Activated CD4-positive, alpha-beta T cell treated with anti-CD3 and anti-CD28 coated beads, Interleukin-2, amount 50 U/mL, for 16 hours (primary cell): ENCODE results near the gene SERINC1.

ENCODE experiments used
- DNase-seq: peaks from one replicate; pipeline ENCODE4 v3.0.0-alpha.2; 2020

Gene SERINC1

GRCh38 chr6:122431780-122432179 lies 39.8 kb downstream of the SERINC1 start:
- DNase-seq: no peak

DNA sequence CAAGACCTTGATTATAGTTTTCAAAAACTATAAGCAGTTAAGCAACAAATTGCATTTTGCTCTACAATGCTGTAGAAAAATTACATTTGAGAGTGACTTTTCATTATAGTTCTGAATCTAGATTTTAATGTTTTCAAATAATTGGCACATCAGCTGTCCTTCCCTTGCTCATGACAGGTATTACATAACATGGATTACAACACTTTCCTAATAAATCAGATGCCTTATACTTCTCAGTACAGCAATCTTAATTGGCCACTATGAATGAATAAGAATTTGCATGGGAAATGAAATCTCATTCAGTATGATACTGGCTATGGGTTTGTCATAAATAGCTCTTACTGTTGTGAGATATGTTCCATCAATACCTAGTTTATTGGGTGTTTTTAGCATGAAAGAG lies 42.3 kb downstream of the SERINC1 start:
- no peak for DNase-seq

DNA sequence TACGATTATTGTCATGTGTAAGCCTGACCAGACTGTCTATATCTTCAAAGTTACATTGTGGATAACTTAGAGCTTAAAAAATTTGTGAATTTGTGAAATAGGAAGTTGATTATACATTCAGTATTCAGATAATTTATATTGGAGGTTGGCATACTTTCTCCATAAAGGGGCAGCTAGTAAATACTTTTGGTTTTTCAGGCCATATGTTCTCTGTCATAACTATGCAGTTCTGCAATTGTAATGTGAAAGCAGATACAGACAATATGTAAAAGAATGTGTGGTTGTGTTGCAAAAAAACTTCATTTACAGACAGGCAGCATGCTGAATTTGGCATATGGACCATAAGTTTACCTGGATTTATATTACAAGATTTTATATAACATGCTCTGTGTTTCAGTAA lies 42.8 kb downstream of the SERINC1 start:
- DNase-seq: no peak

- DNase-seq: peak; percentile 6
These were observed 45.0 kb downstream of the SERINC1 start for GRCh38 chr6:122426597-122426996.

DNA sequence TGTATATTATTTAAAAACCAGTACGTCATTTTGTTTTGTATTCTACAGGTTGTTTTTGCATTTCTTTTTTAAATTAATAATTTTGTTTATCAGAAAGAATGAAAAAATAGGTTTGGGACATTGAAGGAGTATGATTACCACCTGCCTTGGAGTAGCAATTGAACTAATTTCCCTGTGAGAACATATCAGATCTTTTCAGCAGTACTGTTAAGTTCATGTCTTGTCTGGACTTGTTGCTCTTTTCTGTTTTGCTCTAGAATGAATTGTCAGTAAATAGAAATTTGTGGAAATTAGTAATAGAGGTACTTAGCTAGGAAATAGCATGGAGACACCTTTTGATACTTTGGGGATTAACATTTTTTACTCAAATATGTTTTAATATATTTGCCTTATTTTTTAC lies 47.9 kb downstream of the SERINC1 start:
- no peak for DNase-seq

DNA sequence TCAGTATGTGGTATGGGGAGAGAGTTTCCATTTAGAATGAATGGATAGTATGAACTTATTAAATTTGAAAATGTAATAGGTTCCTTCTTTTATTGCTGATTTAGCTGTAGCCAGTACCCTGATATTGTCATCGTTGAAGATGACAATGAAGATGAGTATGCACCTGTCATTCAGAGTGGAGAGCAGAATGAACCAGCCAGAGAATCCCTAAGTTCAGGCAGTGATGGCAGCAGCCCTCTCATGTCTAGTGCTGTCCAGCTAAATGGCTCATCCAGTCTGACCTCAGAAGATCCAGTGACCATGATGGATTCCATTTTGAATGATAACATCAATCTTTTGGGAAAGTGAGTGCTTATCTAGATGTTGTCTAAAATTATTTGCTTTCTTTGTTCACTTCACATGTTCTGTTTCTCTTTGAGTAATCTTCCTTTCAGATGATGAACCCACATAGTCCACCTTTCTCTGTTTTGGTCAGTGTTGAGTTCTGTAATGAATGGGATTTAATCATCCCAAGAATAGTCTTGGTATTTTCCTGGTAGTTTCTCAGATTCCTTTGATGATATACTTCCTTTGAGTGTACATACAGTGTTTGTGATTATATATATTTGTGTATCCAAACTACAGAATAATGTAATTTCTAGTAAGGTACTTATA lies 48.9 kb downstream of the SERINC1 start:
- DNase-seq: peak; percentile 83

- no peak for DNase-seq
These were observed 49.6 kb downstream of the SERINC1 start for GRCh38 chr6:122422003-122422402.

- no peak for DNase-seq
These were observed 54.8 kb downstream of the SERINC1 start for GRCh38 chr6:122416825-122417224.

GRCh38 chr6:122412001-122412400 lies 59.6 kb downstream of the SERINC1 start:
- no peak for DNase-seq

DNA sequence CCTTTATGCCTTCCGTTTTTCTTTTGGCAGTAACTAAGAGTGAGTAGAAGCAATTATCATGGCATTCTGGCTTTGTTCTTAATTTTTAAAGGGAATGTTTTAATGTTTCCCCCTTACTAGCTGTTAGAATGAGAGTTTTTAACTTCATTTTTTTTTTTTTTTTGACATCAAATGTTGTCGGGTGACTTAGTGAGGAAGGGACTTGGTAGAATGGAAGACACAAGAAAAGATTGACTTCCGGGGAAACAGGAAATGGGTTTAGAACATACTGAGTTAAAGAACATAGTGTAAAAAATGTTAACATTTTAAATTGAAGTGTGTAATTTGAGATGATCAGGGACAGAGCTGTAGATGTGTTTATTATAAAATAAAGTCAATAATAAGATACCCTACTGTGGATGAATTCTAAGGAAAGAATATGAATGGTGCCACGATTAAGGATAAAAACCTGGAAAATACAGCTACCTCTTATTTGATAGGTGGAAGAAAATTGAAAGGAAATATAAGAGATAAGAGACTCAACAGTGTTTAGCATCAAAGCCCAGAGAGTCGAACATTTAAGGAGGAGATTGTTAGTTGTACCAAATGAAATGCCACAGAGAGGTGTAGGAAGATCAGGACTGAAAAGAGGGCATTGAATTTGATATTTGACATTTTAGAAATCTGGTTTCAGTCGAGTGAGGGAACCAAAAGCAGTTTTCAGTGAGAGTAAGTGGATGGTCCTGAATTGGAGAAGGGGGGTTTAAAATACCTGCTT lies 62.7 kb downstream of the SERINC1 start:
- DNase-seq: no peak

GRCh38 chr6:122408240-122408639 lies 63.4 kb downstream of the SERINC1 start:
- no peak for DNase-seq

GRCh38 chr6:122407712-122408111 lies 63.9 kb downstream of the SERINC1 start:
- DNase-seq: no peak

- DNase-seq: no peak
These were observed 65.4 kb downstream of the SERINC1 start for GRCh38 chr6:122406187-122406586.

DNA sequence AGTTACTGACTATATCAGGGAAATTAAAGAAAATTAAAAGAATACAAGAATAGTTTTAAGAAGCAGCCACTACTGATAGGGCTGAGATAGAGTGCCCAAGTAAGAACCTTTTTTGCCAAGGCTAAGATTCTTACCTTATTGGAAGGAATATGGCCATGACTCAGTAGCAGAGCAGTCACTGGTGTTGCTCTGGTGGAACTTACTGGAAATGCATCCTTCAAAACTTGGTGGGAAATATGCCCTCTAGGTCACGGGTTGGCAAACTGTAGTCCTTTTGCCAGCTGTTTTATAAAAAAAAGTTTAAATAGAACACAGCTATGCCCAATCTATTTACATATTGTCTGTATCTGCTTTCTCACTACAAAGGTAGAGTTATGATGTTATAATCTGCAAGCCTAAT lies 66.2 kb downstream of the SERINC1 start:
- no peak for DNase-seq

GRCh38 chr6:122404444-122404843 lies 67.2 kb downstream of the SERINC1 start:
- no peak for DNase-seq

- DNase-seq: no peak
These were observed 70.5 kb downstream of the SERINC1 start for GRCh38 chr6:122401104-122401503.

DNA sequence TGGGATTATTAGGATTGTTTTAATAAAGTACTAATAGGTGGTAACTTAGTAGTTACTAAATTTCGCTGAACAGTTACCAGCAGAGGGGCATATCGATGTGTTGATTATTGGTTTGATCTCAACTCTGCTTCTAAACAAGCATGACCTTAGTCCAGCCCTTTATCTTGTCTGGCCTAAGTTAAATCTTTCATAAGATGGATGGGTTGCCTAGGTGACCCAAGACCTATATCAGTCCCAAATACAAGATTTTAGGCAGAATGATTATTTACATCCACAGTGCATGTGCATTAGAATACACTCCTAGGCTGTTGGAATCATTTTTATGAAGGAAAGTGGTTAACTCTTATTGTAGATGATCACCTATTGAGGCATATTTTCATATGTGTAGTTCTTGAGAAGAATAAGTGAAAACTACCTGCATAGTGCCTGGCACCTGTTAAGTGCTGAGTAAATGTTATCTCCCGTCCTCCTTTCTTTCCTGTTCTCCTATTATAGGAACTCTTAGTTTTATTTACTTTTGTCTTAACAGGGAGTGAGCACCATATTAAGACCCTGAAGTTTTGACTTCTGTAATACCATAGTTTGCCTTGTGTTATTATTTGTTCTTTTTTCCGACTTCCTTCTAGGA lies 71.0 kb downstream of the SERINC1 start:
- DNase-seq: peak; percentile 8

DNA sequence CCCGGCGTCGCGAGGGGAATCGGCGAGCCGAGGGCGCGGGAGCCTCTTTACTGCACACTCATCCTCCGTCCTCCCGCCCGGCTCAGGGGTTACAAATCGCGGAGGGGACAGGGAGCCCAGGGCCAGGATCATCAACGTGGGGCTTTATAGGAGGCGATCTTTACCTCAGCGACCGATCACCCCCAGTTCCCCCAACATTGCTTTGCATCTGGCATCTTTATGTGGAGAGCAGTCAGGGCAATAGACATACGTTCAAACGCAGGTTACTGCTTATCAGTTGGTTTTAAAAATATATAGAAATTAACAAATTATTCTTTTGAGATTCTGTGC lies 71.5 kb downstream of the SERINC1 start:
- peak; percentile 2 for DNase-seq

DNA sequence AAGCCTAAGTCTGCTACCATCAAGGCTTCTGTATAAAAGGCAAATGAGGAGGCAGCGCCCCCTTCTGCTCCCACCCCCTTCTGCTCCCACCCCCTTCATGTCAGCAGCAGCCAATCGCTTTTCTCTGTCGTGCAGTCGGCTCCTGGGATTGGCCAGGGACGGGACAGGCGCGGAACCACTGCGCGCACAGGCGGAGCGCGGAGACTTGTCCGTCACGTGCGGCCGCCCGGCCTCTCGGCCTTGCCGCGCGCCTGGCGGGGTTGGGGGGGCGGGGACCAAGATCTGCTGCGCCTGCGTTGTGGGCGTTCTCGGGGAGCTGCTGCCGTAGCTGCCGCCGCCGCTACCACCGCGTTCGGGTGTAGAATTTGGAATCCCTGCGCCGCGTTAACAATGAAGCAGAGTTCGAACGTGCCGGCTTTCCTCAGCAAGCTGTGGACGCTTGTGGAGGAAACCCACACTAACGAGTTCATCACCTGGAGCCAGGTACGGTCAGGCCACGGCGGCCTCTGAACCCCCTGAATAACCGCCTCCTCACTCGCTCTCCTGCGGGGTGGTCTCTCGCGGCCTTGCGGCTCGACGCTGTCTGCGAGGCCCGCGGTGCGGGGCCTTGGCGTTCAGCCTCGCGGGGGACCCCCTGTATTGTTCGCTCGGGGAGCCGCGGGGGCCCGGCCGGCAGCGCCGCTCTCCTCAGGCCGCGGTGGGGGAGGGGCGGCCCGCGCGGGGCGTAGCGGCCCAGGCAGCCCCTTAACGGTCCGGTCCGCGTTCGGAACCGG lies 72.1 kb downstream of the SERINC1 start, which contains the start of gene HSF2:
TSS of gene HSF2 (plus strand) at position 305 of the 773 bp plus-strand sequence. CDS start at position 391, 86 bp downstream.
- peak; percentile 98 for DNase-seq

- DNase-seq: no peak
These were observed 72.6 kb downstream of the SERINC1 start for GRCh38 chr6:122399055-122399347.

- no peak for DNase-seq
These were observed 77.6 kb downstream of the SERINC1 start for GRCh38 chr6:122394016-122394415.

GRCh38 chr6:122393351-122393896 lies 78.2 kb downstream of the SERINC1 start:
- DNase-seq: peak; percentile 79
